ENCODE data around the gene RNF217.
"Not testable (repeated sequence)": the region's sequence is repeated elsewhere in the genome, so short reads cannot be mapped to it uniquely, and the experiment has no call there.

Gene RNF217

DNA sequence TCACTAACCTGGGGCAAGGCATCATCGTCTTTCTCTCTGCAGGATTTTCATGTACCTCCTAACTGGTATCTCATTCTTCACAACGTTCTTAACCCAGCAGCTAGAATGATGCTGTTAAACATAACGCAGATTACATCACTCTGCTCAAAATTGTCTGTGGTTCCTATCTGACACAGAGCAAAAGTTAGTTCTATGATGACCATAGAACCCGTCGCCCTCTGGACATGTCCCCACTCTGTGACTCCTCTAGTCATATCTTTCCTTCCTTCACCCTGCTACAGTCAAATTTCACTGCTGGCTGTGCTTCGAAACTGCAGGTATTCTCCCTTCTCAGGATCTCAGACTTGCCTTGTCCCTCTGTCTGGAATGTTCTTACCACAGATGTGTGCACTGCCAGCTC, 103.9 kb downstream of the RNF217 start:
- DNase-seq, result no peak

DNA sequence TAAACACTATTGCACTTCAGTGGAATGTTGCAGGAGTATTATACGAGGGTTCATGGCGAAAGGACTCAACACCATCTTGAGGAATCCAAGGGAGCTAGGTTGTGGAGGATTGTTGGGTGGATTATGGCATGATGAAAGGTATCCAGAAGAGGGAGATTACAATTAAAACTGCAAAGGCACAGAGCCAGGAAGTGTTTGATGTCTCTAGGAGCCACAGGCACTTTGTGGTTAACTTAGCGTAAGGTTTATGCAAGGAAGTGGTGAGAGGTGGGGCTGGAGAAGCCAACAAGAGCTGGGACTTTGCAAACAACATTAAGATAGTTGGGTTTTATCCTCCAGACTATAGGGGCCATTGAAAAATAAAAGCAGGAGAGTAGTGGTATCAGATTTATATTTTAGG, 104.7 kb downstream of the RNF217 start:
- DNase-seq, result no peak

DNA sequence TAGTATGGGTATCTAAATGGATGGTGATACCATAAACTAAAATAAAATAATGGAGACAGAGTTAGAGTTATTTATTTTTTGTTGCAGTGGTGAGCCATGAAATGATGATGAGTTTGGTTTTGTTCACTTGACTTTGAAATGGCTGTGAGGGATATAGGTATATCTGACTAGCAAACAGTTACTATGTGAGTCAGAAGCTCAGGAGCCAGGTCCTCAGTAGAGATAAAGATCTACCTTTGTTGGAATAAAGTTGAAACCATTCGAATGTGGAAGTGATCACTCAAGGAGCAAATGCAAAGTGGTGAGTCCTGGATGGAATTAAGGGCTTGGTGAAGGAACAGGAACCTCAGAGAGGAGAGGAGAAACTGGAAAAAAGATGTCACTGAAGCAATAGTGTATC, 105.3 kb downstream of the RNF217 start:
- no peak for DNase-seq

DNA sequence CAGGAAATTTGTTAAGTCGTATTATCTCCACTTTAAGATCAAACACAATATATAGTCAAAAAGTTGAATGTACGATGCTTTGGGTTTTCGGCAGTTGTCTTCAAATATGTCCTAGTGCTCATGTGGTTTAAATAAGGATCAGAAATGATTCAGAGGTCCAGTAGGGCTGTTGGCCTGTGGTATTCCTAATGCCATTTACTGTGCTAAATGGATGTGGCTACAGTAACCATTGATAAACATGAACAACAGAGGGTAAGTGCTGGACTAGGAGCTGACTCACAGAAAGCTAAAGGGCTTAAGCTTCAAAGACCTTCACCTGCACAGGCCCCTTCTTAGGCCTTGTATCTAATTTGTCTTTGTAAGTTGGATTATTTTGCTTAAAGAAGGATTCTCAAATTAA, 110.8 kb downstream of the RNF217 start:
- no peak for DNase-seq

DNA sequence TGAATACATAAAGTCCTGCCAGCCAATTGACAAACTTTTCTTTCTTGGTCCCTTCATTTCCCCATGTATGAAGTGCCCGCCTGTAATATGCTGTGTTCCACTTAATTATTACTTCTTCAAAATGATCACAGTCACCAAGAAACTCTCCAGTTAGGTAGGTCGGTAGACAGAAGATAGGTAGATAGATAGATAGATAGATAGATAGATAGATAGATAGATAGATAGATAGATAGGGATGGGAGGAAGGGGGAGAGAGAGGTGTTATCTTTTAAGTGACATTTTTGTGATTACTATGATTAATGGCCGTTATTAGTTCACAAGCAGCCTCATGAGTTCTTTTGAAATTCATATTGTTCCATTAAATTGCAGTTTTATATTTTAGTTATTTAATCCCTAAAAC, 111.9 kb downstream of the RNF217 start:
- no peak for DNase-seq

DNA sequence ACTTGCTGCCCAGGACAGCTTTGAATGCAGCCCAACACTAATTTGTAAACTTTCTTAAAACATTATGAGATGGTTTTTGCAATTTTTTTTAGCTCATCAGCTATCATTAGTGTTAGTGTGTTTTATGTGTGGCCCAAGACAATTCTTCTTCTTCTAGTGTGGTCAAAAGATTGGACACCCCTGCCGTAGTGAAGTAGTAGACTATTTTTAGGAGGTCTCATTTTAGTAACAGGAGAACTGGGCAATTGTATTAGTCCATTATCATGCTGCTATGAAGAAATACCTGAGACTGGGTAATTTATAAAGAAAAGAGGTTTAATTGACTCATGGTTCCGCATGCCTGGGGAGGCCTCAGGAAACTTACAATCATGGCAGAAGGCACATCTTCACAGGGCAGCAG, 112.8 kb downstream of the RNF217 start:
- not testable (repeated sequence) for DNase-seq

DNA sequence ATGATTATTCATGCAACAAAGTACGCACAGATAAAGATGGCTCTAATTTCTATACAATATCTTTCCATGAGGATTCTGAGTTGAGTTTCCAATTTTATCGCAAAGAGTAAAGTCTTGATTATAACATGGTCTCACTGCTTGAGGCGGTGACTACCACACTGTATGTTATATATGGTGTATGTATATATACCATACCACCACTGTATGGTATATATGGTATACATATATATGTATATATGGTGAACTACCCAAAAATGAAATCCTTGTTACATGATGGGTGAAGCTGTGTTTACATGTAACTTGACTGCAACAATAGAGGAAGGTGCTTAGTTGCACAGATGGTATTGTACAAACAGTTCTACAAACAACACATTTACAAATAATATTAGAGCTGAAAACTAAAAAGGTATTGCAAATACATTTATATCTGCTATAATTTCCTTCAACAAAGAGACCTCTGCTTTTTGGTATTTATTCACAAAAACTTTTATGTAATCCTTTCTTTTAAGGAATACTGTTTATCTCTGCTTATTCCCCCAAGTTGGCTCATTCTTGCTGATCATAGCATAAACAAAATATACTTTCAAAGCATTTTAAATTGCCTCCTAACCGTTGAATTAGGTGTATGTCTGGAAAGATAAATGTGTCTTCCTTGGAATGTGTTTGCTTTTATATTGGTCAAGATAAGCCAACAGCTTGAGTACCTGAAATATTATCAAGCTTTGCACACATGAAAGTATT, 113.7 kb downstream of the RNF217 start:
- DNase-seq, result no peak

DNA sequence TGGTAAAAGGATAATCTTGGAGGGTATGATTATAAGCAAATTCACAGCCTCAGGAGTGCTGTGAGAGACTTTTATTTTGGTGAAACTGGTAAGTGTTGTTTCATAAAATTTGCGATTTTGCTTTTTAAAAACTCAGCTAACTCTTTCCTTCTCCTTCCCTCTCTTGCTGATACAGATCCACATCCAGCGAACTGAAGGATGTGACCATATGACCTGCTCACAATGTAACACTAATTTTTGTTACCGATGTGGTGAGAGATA, 114.2 kb downstream of the RNF217 start:
- no peak for DNase-seq

DNA sequence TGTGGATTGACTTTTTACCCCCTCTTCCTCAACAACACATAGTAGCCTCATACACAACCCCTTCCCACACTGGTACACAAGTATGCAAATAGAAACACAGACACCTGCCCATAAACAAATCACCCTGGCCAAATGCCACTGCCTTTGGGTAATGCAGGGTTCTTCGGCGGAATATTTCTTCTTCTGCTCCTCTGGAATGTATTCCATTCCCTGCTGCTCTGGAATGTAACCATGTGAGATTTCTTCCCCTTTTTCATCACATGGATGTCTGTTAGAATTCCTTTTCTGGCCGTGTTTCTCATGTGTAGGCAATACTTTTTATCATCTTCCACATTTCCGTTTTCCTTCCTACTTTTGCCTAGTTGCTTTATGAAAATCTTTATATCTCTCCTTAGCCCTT, 115.2 kb downstream of the RNF217 start:
- no peak for DNase-seq

DNA sequence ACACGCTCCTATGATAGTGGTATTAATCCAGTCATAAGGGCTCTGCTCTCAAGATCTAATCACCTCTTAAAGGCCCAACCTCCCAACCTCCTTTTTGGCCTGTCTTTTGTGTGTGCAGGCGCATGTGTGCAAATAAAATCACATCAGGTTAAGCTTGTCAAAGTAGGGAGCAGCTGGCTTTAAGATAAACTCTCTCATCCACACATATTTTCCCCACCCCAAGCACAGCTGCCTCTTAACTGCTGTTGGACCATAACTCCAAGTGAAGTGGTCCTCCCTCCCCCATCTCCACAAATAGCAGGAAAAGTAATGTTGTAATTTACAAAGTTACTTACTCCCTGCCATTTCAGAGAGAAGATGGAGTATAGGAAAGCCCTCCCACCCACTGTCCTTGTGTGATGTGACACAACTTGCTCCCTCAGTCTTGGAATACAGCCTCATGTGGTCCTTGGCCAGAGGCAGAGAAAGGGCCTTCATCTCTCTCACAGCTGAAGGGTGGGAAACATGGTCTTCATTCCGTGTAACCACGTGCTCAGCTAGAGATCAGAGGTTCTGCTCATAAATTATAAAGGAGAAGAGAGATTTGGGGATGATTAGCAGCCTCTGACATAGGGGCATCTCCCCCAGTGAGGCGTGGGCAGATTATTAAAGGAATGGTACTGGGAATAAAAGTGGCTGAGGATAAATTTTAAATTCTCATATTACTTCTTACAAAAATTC, 116.5 kb downstream of the RNF217 start:
- no peak for DNase-seq

DNA sequence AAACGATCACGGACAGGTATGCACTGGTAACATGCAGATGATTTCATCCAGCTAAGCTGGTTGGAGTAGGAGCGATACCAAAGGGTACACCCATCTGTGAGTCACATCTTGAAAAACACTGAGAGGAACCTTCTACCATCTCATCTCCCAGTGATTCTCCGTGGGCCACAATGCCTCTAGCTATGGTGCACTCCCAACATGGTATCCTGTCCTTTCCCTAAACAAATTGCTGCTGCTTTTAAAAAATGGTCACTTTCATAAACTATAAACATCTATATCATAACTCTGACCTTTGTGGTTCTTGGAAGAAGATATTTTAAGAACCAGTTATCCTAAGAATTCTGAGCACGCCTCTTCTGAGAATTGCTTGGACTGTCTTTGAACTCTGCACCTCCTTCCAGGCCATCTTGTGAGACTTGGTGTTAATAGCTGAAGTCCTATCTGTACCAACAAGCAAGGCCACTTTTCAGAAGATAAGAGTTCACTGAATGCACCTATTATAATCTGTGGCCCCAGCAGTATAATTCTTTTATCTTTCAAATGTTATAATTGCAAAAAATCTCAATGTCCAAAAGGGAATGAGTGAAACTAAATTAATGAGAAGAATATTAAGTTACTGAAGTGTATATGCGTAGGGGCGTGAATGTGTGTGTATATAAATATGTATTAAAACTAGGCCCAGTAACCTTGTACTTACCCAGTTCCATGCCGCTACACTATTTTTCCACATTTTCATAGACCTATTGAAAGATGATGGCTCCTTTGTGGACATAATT, 120.9 kb downstream of the RNF217 start:
- no peak for DNase-seq

DNA sequence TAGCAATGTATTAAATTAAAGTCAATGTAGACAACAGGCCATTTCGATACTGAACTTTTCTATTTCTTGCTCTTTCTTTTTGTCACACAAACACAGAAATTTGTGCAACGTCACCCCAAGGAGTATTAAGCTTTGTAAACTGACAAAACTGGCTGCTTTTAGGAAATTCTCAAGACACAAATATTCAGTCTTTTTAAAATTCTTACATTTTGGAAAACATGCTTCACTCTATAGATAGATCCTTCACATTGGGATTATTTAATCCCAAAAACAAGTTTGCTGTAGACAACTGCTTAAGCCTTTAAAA, 121.4 kb downstream of the RNF217 start:
- DNase-seq, result no peak

DNA sequence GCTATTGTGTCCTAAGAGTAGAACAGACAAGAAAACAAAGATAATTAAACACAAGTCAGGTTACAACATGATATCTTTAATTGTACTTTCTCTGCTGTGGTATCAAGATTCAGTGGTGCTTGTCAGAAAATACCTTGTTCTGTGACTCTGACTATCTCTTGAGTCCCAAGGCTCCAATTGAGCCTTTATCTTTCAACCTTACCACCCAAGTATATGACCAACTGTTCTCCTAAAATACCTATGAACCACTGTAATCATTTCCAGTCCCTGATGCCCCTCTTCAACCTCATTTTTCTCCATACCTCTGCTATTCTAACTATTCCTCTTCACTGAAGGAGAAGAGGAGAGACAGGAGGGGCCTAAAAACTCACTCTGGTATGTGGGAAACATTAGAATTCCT, 124.5 kb downstream of the RNF217 start:
- DNase-seq, result no peak

DNA sequence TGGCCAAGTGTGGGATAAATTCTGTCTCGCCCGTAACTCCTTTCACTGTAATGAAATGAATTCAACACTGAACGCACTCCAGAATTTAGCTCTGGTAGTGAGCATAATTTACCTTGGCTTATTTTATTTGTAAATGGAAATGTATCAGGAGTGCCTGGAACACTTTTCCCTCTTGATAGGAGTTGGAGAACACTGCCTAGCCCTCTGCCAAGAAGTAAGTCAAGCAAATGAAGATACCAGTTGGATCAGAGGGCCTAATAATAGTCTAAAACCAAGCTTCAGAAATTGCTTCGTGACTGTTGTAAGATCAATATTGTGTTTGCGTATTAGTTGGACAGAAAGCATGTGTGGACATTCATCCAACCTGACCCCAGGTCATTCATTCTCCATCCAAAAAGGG, 126.7 kb downstream of the RNF217 start:
- no peak for DNase-seq

DNA sequence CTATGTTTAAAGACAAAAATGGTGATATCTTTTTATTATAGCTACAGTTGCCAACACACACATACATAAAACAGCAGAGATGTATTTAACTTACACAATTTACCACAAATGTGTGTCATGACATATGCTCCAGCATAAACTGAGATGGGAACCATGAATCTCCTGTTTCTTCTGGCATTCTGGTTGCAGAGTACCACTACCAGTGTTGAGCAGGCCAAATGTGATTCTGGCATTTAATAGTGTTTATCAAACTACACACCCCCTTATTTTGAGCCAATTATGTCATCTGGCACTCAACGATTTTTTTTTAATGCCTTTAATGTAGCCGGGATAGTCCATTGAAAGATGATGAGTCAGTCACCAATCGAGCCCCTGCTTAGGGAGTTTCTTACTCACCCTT, 132.3 kb downstream of the RNF217 start:
- DNase-seq, result no peak

DNA sequence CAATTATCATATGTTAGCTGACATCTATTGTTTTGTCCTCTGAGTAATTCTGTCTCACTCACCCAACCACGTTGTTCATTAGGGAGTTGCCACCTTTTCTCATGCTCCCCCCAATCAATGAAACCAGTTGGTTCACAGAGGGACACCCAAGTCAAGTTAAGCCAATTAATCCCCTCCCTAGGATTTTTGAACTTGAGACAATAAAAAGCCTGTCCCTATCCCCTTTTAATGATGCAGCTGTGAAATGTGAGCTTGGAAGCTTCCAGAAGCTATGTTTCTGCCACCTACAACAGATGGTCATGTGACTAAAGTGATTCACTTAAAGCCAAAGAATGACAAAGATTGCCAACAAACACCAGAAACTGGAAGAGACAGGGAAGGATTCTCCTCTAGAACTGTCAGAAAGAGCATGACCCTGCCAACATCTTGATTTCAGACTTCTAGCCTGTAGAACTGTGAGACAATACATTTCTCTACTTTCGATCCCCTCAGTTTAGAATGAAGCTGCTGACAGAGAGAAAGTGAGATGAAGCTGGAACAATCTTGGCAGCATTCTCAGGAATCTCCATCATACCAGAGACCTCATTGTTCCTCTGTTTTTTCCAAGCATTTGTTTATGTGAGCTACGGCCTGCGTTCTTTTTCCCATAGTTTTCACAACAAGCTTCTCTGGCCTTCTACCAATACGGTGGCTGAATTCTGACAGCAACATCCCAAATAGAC, 133.5 kb downstream of the RNF217 start:
- no peak for DNase-seq

DNA sequence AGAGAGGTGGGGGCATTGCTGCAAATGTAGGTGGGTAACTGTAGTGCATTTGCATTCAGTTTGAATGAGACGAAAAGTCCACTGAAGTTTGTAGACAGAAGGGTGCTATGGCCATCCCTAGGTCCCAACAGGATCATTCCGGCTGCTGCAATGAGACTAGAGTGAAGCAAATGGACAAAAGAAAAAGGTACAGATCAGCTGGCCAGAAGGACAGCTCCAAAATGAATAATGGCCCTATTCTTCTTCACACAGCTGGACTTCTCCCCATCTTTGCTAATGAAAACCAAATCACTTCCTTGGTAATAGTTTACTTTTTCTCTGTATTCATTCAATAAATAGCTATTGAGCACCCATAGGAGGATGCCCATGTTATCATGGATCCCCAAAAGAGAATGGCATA, 134.9 kb downstream of the RNF217 start:
- no peak for DNase-seq

DNA sequence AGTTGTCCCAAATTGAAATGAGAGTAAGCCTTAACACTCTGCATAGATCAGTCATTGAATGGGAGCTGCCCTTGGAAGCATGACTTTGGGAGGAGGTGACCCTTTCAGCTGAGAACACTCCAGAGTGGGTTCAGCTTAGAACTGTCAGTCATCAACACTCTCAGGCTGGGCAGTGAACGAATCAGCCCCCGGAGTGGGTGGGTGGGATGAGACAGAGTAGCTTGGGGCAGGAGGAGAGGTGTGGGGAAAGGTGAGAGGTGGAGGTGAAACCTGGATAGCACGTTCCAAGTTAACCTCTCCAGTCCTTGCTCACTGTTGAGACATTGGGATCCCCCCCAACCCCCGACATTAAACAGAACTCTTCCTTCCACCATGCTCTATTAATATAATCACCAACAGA, 136.0 kb downstream of the RNF217 start:
- DNase-seq, result no peak

DNA sequence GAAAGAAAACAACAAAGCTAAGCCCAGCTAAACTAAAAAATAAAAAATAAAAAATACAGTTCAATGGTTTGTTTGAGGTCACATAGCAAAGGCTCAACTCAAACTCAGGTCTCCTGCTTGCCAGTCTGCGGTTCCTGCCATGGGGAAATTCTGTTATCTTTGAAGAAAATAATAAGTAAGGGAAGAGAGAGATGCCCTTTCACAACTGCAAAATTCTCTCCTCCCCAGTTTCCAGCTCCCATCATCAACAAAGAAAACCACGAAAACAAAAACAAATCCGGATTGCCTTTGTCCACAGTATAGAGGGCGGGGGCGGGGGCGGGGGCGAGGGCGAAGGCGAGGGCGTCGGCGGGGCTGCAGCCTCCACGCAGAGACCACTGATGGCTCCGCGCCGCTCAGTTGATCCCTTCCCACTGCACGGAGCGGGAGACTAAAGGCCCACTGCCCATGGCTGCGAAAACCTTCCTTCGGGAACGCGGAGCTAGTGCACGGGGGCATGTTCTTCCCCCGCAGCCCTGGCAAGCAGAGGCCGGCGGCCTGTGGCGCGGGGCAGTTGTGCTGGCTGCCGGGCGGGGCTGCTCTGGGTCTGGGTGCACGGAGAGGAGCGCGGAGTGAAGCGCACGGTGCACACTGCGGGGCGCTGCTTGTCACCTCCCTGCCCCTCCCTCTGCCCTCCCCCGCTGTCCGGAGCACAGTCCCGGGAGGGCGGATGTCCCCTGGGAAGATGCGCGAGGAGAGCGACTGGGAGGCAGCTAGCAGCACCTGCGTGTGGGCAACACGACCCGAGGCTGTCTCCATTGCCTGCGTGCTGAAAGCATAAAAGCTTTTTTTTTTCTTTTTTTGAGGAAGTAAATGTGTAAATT, 137.2 kb downstream of the RNF217 start:
- DNase-seq, result peak; percentile 18

DNA sequence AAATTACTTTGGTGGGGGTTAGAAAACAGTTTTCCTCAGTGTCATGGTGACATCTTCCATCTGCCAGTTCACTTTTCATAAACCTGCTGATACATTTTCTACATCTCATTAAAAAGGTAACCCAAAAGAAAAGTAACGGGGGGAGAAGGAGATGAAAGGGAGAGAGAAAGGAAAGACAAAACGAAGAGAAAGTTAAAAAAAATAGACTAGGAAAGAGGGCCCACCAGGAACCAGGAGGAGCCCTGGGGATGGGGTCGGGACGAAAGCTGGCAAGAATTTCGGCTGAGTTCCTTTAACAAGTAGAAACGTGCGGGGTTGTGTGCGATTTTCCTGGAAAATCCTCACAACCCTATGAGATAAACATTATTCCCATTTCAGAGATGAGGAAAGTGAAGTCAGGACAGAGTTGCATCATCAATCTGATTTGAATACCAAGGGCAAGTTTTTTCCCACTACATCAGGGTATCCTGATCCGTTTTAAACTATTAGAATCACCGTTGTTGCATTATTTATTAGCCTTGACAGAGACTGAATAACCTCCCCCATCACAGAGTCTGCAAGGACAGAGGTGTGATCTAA, 137.9 kb downstream of the RNF217 start:
- DNase-seq, result no peak

DNA sequence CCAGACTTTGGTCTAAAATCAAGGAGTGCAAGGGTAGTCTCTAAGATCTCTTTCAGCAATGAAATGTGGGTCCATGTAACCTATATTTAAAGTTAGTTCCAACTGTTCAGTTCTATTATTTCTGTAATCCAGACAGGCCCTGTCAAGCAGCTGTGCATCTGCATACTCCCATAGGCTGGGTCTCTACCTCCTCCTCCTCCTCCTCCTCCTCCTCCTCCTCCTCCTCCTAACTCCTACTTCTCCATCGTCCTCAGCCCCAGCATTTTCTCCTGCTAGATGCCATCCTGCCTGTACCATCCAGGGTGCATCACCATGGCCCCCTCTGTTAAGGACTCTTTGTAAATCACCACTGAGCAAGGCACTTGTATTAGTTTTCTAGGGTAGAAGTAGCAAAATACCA, 138.9 kb downstream of the RNF217 start:
- no peak for DNase-seq

DNA sequence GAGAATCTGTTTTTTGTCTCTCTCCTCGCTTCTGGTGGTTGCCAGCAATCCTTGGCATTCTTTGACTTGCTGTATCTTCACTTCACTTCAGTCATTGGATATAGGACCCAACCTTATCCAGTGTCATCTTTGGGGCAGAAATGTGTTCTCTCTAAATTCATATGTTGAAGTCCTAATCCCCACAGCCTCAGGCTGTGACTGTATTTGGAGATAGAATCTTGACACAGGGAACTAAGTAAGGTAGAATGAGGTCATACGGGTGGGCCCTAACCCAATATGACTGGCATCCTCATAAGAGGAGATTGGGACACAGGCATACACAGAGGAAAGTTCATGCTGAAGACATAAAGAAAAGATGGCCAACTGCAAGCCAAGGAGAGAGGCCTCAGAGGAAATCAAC, 139.4 kb downstream of the RNF217 start:
- DNase-seq, result no peak

DNA sequence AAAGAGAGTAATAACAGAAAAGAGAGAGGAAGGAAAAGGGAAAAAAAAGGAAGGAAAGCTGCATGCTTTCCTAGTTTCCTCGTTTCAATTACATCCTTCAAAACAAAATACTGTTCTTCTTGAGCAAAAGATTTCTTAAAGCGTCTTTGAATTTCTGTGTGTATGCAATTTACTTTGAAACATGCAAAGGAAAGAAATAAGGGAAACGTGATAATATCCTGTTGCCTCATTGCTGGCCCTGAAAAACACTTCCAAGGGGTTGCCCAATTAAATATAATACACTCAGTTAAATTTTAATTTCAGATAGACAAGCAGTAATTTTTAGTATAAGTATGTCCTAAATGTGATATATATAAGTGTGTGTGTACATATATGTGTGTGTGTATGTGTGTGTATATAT, 140.2 kb downstream of the RNF217 start:
- no peak for DNase-seq
